ENCODE results near the gene LRRC15. TPM values are rescaled to one million over a fixed set of nuclear protein-coding genes. Genes with fewer than 3 reads are reported as not detected.

The LRRC15 gene
- total RNA-seq, 2 experiments from 2014 or later = not detected

DNA sequence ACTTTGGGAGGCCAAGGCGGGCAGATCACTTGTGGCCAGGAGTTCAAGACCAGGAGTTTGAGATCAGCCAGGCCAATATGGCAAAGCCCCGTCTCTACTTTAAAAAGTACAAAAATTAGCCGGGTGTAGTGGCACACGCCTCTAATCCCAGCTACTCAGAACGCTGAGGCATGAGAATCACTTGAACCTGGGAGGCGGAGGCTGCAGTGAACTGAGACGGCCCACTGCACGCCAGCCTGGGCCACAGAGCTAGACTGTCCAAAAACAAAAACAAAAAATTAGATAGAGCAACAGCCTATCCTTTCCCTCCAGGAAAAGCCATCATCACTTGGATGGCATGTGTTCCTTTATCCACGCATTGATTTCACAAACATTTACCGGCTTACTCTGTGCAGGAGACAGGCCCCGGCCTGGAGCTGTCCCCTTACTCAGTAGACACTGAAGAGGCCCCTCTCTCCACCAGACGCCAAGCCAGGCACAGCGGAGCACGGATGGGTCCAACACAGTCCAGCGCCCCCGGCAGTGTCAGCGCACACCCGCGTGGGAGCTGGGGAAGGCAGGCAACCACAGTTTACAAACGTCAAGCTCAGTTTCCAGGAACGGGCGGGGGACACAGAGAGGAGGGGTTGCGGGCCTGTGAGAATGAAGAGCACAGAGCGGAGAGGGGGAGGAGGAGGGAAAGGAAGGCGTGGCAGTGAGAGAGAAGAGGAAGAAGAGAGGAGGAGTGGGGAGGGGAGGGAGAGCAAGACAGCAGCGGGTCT lies 26.4 kb upstream of the LRRC15 start:
- Mint-ChIP-seq H3K4me3 (peak overlapping the region; percentile 39), H3K9me3 (ENCODE audit: low read depth) (peaks cover 3% of the 10 kb centered on the region), H3K36me3 (no peaks in the 10 kb centered on the region), H3K4me1 (peaks cover 51% of the 10 kb centered on the region), H3K27me3 (peaks cover 61% of the 10 kb centered on the region), H3K27ac (no peak overlapping the region)
- DNase-seq = peak; percentile 58
- CTCF ChIA-PET = interaction anchor here (0.8 to 4.4 kb wide), 8 partner anchors 10 to 276 kb away, joined by 3 to 26 read pairs (median 6); partner anchors contain the start of gene LSG1
- ATAC-seq = peak; percentile 44

- Mint-ChIP-seq H3K4me1 (peaks cover 51% of the 10 kb centered on the region), H3K9me3 (ENCODE audit: low read depth) (peaks cover 9% of the 10 kb centered on the region), H3K27me3 (peaks cover 68% of the 10 kb centered on the region), H3K4me3 (no peak overlapping the region), H3K36me3 (no peaks in the 10 kb centered on the region), H3K27ac (no peak overlapping the region)
- CTCF ChIA-PET = interaction anchor here (0.9 to 4.4 kb wide), 6 partner anchors 9 to 61 kb away, joined by 3 to 26 read pairs (median 4); no protein-coding TSS in a partner anchor
- ATAC-seq (no peak), DNase-seq (no peak)
Measured at GRCh38 chr3:194395212-194395611, 25.7 kb upstream of the LRRC15 start.

DNA sequence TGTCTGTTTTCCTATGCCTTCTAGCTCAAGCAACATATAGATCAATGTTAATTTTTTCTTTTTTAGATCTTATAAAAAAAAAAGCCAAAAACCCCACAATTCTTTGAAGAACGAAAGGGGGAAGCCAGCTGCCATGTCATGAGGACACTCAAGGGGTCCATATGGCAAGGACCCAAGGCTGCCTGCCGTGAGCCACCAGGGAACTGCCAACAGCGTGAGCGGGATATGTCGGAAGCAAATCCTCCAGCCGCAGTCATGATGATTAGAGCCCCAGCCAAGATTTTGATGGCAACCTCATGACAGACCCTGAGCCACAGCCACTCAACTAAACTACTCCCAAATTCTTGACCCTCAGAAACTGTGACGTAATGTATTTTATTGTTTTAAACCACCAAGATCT lies 23.0 kb upstream of the LRRC15 start:
- Mint-ChIP-seq H3K4me3 (no peak overlapping the region), H3K9me3 (ENCODE audit: low read depth) (peaks cover 13% of the 10 kb centered on the region), H3K4me1 (peaks cover 28% of the 10 kb centered on the region), H3K27ac (no peak overlapping the region), H3K36me3 (no peaks in the 10 kb centered on the region), H3K27me3 (peaks cover 54% of the 10 kb centered on the region)
- ATAC-seq (no peak), DNase-seq (no peak)
- CTCF ChIA-PET = interaction anchor here (0.9 kb wide), 1 partner anchor 59 kb away, joined by 4 read pairs; no protein-coding TSS in a partner anchor

- Mint-ChIP-seq H3K4me3 (no peak overlapping the region), H3K4me1 (peaks cover 13% of the 10 kb centered on the region), H3K27me3 (peaks cover 44% of the 10 kb centered on the region), H3K9me3 (ENCODE audit: low read depth) (peaks cover 13% of the 10 kb centered on the region), H3K27ac (no peak overlapping the region), H3K36me3 (no peaks in the 10 kb centered on the region)
- CTCF ChIA-PET = interaction anchor here (0.9 to 1.1 kb wide), 2 partner anchors 13 to 47 kb away, joined by 3 read pairs; no protein-coding TSS in a partner anchor
- ATAC-seq = no peak
- DNase-seq = no peak
Measured at GRCh38 chr3:194390835-194391234, 21.3 kb upstream of the LRRC15 start.

- Mint-ChIP-seq H3K9me3 (ENCODE audit: low read depth) (peaks cover 13% of the 10 kb centered on the region), H3K27ac (no peak overlapping the region), H3K27me3 (peaks cover 29% of the 10 kb centered on the region), H3K36me3 (no peaks in the 10 kb centered on the region), H3K4me3 (no peak overlapping the region), H3K4me1 (no peaks in the 10 kb centered on the region)
- CTCF ChIA-PET = interaction anchor here (1.3 kb wide), 1 partner anchor 56 kb away, joined by 3 read pairs; no protein-coding TSS in a partner anchor
- no peak for ATAC-seq
- DNase-seq = no peak
Measured at GRCh38 chr3:194389269-194389668, 19.7 kb upstream of the LRRC15 start.

GRCh38 chr3:194387926-194388418 lies 18.4 kb upstream of the LRRC15 start:
- H3K36me3 Mint-ChIP-seq = no peaks in the 10 kb centered on the region
- H3K4me1 Mint-ChIP-seq = no peaks in the 10 kb centered on the region
- peaks cover 13% of the 10 kb centered on the region for H3K9me3 Mint-ChIP-seq (ENCODE audit: low read depth)
- H3K4me3 Mint-ChIP-seq = no peak overlapping the region
- no peak for ATAC-seq
- H3K27ac Mint-ChIP-seq = no peak overlapping the region
- CTCF ChIA-PET = interaction anchor here (1.2 kb wide), 1 partner anchor 44 kb away, joined by 3 read pairs; no protein-coding TSS in a partner anchor
- peaks cover 29% of the 10 kb centered on the region for H3K27me3 Mint-ChIP-seq
- no peak for DNase-seq

DNA sequence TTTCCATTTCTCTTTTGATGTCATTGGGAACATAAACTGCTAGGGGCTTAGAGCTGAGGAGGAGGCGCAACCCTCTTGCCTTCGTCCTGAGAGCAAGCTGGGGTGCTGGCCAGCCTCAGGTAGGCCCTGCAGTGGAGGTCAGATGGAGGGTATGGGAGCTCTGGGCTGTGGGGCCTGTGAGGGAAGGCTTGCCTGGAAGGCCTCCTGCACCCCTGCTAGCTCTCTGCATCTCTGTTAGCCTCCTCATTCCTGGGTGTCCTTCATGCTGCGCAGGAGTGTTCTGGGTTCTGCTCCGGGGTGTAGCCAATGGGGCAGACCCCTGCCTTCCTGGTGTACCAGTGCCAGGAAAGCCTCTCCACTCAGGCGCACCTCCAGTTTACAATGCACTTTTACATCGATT lies 17.7 kb upstream of the LRRC15 start:
- no peak for DNase-seq
- no peaks in the 10 kb centered on the region for H3K36me3 Mint-ChIP-seq
- no peak overlapping the region for H3K4me3 Mint-ChIP-seq
- ATAC-seq = no peak
- peaks cover 24% of the 10 kb centered on the region for H3K27me3 Mint-ChIP-seq
- no peak overlapping the region for H3K27ac Mint-ChIP-seq
- H3K9me3 Mint-ChIP-seq (ENCODE audit: low read depth) = peaks cover 13% of the 10 kb centered on the region
- CTCF ChIA-PET = interaction anchor here (1.2 kb wide), 1 partner anchor 44 kb away, joined by 3 read pairs; no protein-coding TSS in a partner anchor
- no peaks in the 10 kb centered on the region for H3K4me1 Mint-ChIP-seq

DNA sequence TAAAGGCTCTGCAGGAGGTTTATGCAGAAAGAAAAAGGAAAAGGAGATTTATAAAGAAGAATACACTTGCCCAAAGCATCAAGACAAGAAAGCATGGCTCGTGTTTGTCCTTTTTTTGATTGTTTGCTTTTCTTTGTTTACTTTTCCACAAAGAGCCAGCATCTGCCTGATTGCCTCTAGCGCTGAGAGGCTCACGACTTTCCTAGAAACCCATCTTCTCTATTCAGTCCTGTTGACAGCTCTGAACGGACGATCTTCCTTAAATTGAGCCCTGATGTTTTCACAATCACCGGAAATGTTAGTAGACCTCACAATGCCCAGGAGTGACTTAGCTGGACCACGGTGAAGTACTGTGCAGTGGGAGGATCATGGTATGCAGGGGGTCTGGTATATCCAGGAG lies 17.1 kb upstream of the LRRC15 start:
- peaks cover 13% of the 10 kb centered on the region for H3K9me3 Mint-ChIP-seq (ENCODE audit: low read depth)
- DNase-seq (no peak), ATAC-seq (no peak)
- no peaks in the 10 kb centered on the region for H3K36me3 Mint-ChIP-seq
- H3K4me1 Mint-ChIP-seq = no peaks in the 10 kb centered on the region
- H3K4me3 Mint-ChIP-seq = no peak overlapping the region
- no peak overlapping the region for H3K27ac Mint-ChIP-seq
- CTCF ChIA-PET = no interaction called here
- H3K27me3 Mint-ChIP-seq = peaks cover 24% of the 10 kb centered on the region

GRCh38 chr3:194386066-194386465 lies 16.5 kb upstream of the LRRC15 start:
- H3K27me3 Mint-ChIP-seq = peaks cover 18% of the 10 kb centered on the region
- DNase-seq (peak; percentile 36), ATAC-seq (no peak)
- no peak overlapping the region for H3K27ac Mint-ChIP-seq
- CTCF ChIA-PET = no interaction called here
- no peaks in the 10 kb centered on the region for H3K36me3 Mint-ChIP-seq
- H3K9me3 Mint-ChIP-seq (ENCODE audit: low read depth) = peaks cover 11% of the 10 kb centered on the region
- no peak overlapping the region for H3K4me3 Mint-ChIP-seq
- H3K4me1 Mint-ChIP-seq = no peaks in the 10 kb centered on the region

DNA sequence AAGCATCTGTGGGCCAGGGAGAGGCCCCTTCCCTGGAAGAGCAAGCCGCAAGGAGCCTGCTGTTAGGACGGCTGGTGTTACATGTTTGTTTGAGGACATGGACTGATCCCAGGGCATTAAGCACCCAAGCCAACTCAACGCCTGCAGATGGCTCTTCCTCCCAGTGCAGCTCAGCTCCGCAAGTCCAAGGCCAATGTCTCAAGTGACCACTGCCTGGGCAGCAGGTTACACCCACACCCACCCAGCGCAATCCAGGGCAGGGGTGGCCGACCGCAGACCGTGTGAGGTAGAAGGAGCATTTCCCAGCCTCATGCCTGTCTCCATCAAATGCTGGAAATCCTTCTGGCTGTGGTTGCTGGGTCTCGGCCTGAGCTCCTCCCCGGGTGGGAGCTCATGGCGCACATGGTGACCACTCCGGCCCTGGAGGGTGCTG lies 15.0 kb upstream of the LRRC15 start:
- CTCF ChIA-PET = no interaction called here
- Mint-ChIP-seq H3K27me3 (peaks cover 9% of the 10 kb centered on the region), H3K4me3 (no peak overlapping the region), H3K9me3 (ENCODE audit: low read depth) (no peaks in the 10 kb centered on the region), H3K4me1 (no peaks in the 10 kb centered on the region), H3K27ac (no peak overlapping the region), H3K36me3 (no peaks in the 10 kb centered on the region)
- DNase-seq (peak; percentile 30), ATAC-seq (no peak)

DNA sequence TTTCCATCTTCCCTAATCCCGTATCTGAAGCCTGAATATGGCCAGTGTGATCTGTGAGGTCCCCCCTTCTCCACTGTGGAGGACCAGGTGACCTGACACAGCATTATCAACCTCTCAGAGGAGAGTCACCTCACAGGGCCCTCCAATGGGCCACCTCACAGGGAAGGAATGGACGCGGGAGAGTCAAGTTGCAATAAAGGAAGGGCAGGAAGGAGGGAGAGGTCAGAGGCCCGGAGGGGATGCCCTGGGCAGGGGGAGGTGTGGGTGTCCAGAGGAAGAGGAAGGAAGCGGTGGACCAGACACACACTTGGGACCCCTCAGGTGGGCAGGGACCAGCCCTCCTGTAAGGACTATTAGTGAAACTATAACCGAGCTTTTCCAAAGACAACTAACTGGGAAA lies 14.6 kb upstream of the LRRC15 start:
- no peaks in the 10 kb centered on the region for H3K36me3 Mint-ChIP-seq
- ATAC-seq = no peak
- H3K4me1 Mint-ChIP-seq = no peaks in the 10 kb centered on the region
- H3K27me3 Mint-ChIP-seq = peaks cover 5% of the 10 kb centered on the region
- H3K4me3 Mint-ChIP-seq = no peak overlapping the region
- no peak for DNase-seq
- H3K9me3 Mint-ChIP-seq (ENCODE audit: low read depth) = no peaks in the 10 kb centered on the region
- CTCF ChIA-PET = no interaction called here
- no peak overlapping the region for H3K27ac Mint-ChIP-seq

GRCh38 chr3:194383276-194383940 lies 13.9 kb upstream of the LRRC15 start:
- Mint-ChIP-seq H3K4me3 (no peak overlapping the region), H3K9me3 (ENCODE audit: low read depth) (no peaks in the 10 kb centered on the region), H3K4me1 (no peaks in the 10 kb centered on the region), H3K27ac (no peak overlapping the region), H3K36me3 (no peaks in the 10 kb centered on the region), H3K27me3 (peaks cover 5% of the 10 kb centered on the region)
- ATAC-seq (no peak), DNase-seq (no peak)
- CTCF ChIA-PET = no interaction called here

GRCh38 chr3:194382892-194383223 lies 13.3 kb upstream of the LRRC15 start:
- Mint-ChIP-seq H3K36me3 (no peaks in the 10 kb centered on the region), H3K27ac (no peak overlapping the region), H3K27me3 (peaks cover 5% of the 10 kb centered on the region), H3K9me3 (ENCODE audit: low read depth) (no peaks in the 10 kb centered on the region), H3K4me1 (no peaks in the 10 kb centered on the region), H3K4me3 (no peak overlapping the region)
- CTCF ChIA-PET = interaction anchor here (1.1 kb wide), 1 partner anchor 40 kb away, joined by 3 read pairs; no protein-coding TSS in a partner anchor
- DNase-seq (no peak), ATAC-seq (no peak)
